IPS-18a (cell line): Measurements from ENCODE around the gene PATL1.

Source experiments
- H3K27ac ChIP-seq: one replicate; pipeline ENCODE4 v1.5.1; 2013; ENCODE audit warnings: low read length
- H3K27me3 ChIP-seq: one replicate; pipeline ENCODE4 v1.6.1; 2013; ENCODE audit warnings: mild to moderate bottlenecking, low read length; ENCODE audit not compliant: control insufficient read depth, insufficient read depth
- H3K36me3 ChIP-seq: one replicate; pipeline ENCODE4 v1.6.1; 2013; ENCODE audit warnings: low read depth, low read length; ENCODE audit not compliant: control insufficient read depth
- H3K4me1 ChIP-seq: one replicate; pipeline ENCODE4 v1.6.1; 2013; ENCODE audit warnings: low read depth, low read length; ENCODE audit not compliant: control insufficient read depth
- H3K4me3 ChIP-seq: one replicate; pipeline ENCODE4 v1.5.1; 2013; ENCODE audit warnings: low read length
- H3K9ac ChIP-seq: one replicate; pipeline ENCODE4 v1.6.1; 2013; ENCODE audit warnings: mild to moderate bottlenecking, low read length, moderate library complexity
- H3K9me3 ChIP-seq: one replicate; pipeline ENCODE4 v1.6.1; 2013; ENCODE audit warnings: low read depth, low read length; ENCODE audit not compliant: control insufficient read depth

The PATL1 gene

GRCh38 chr11:59611570-59612565 lies 57.0 kb downstream of the PATL1 start:
- H3K27ac ChIP-seq, result no peak overlapping the region
- H3K27me3 ChIP-seq, result no peaks in the 10 kb centered on the region
- H3K4me3 ChIP-seq, result no peak overlapping the region
- no peaks in the 10 kb centered on the region for H3K9me3 ChIP-seq
- no peak overlapping the region for H3K9ac ChIP-seq
- peaks cover 6% of the 10 kb centered on the region for H3K4me1 ChIP-seq
- H3K36me3 ChIP-seq, result peaks cover 42% of the 10 kb centered on the region

GRCh38 chr11:59610289-59610688 lies 58.5 kb downstream of the PATL1 start:
- no peaks in the 10 kb centered on the region for H3K9me3 ChIP-seq
- H3K9ac ChIP-seq, result no peak overlapping the region
- H3K4me3 ChIP-seq, result no peak overlapping the region
- no peaks in the 10 kb centered on the region for H3K27me3 ChIP-seq
- H3K4me1 ChIP-seq, result peaks cover 6% of the 10 kb centered on the region
- H3K27ac ChIP-seq, result no peak overlapping the region
- H3K36me3 ChIP-seq, result peaks cover 57% of the 10 kb centered on the region

- H3K27ac ChIP-seq, result no peak overlapping the region
- no peak overlapping the region for H3K4me3 ChIP-seq
- no peaks in the 10 kb centered on the region for H3K4me1 ChIP-seq
- peaks cover 64% of the 10 kb centered on the region for H3K36me3 ChIP-seq
- no peak overlapping the region for H3K9ac ChIP-seq
- H3K27me3 ChIP-seq, result no peaks in the 10 kb centered on the region
- H3K9me3 ChIP-seq, result no peaks in the 10 kb centered on the region
These were observed 61.0 kb downstream of the PATL1 start for GRCh38 chr11:59607703-59608454.

GRCh38 chr11:59602432-59602831 lies 66.4 kb downstream of the PATL1 start:
- no peaks in the 10 kb centered on the region for H3K4me1 ChIP-seq
- no peaks in the 10 kb centered on the region for H3K27me3 ChIP-seq
- H3K36me3 ChIP-seq, result peaks cover 81% of the 10 kb centered on the region
- H3K9ac ChIP-seq, result no peak overlapping the region
- H3K27ac ChIP-seq, result no peak overlapping the region
- no peak overlapping the region for H3K4me3 ChIP-seq
- no peaks in the 10 kb centered on the region for H3K9me3 ChIP-seq

- Histone ChIP-seq H3K9me3 (no peaks in the 10 kb centered on the region), H3K36me3 (peaks cover 76% of the 10 kb centered on the region), H3K27me3 (no peaks in the 10 kb centered on the region), H3K4me1 (no peaks in the 10 kb centered on the region), H3K27ac (no peak overlapping the region), H3K9ac (no peak overlapping the region), H3K4me3 (no peak overlapping the region)
These were observed 67.0 kb downstream of the PATL1 start for GRCh38 chr11:59601788-59602187.

- no peak overlapping the region for H3K27ac ChIP-seq
- H3K4me3 ChIP-seq, result no peak overlapping the region
- no peaks in the 10 kb centered on the region for H3K4me1 ChIP-seq
- H3K36me3 ChIP-seq, result peaks cover 64% of the 10 kb centered on the region
- no peak overlapping the region for H3K9ac ChIP-seq
- H3K27me3 ChIP-seq, result no peaks in the 10 kb centered on the region
- no peaks in the 10 kb centered on the region for H3K9me3 ChIP-seq
These were observed 68.2 kb downstream of the PATL1 start for GRCh38 chr11:59600636-59601035.

- H3K9ac ChIP-seq, result no peak overlapping the region
- peaks cover 61% of the 10 kb centered on the region for H3K36me3 ChIP-seq
- no peaks in the 10 kb centered on the region for H3K4me1 ChIP-seq
- no peak overlapping the region for H3K4me3 ChIP-seq
- no peaks in the 10 kb centered on the region for H3K9me3 ChIP-seq
- H3K27me3 ChIP-seq, result no peaks in the 10 kb centered on the region
- H3K27ac ChIP-seq, result no peak overlapping the region
These were observed 68.6 kb downstream of the PATL1 start for GRCh38 chr11:59600234-59600633.

- Histone ChIP-seq H3K27ac (no peak overlapping the region), H3K4me3 (no peak overlapping the region), H3K36me3 (peaks cover 69% of the 10 kb centered on the region), H3K9ac (no peak overlapping the region), H3K4me1 (no peaks in the 10 kb centered on the region), H3K9me3 (no peaks in the 10 kb centered on the region), H3K27me3 (no peaks in the 10 kb centered on the region)
These were observed 69.9 kb downstream of the PATL1 start for GRCh38 chr11:59598961-59599360.
